Fibroblast of mammary gland (primary cell): ENCODE data around the gene MAGI1.

ENCODE experiments used
- DNase-seq: peaks from one replicate; pipeline ENCODE4 v3.0.0-alpha.2; 2010; ENCODE audit warnings: low read depth
- H3K4me3 ChIP-seq: 2 replicates; pipeline ENCODE4 v1.5.1; 2011; ENCODE audit warnings: low read depth, mild to moderate bottlenecking, low read length, moderate library complexity; ENCODE audit not compliant: control insufficient read depth
- CTCF ChIP-seq: conservative IDR thresholded peaks from 2 replicates; pipeline ENCODE4 v1.5.1; 2011; ENCODE audit warnings: low read depth, low read length, inconsistent platforms; ENCODE audit not compliant: control insufficient read depth, insufficient read depth

Gene MAGI1

GRCh38 chr3:65583188-65583587 lies 455.5 kb downstream of the MAGI1 start:
- no peak overlapping the region for H3K4me3 ChIP-seq
- DNase-seq = no peak
- no peak for TF ChIP-seq CTCF

GRCh38 chr3:65582012-65582717 lies 456.6 kb downstream of the MAGI1 start:
- H3K4me3 ChIP-seq = no peak overlapping the region
- no peak for DNase-seq
- no peak for TF ChIP-seq CTCF

- TF ChIP-seq CTCF = no peak
- DNase-seq = no peak
- no peak overlapping the region for H3K4me3 ChIP-seq
Measured at GRCh38 chr3:65581313-65581712, 457.4 kb downstream of the MAGI1 start.

- no peak for DNase-seq
- H3K4me3 ChIP-seq = no peak overlapping the region
- no peak for TF ChIP-seq CTCF
Measured at GRCh38 chr3:65578861-65579260, 459.9 kb downstream of the MAGI1 start.

GRCh38 chr3:65577843-65578430 lies 460.8 kb downstream of the MAGI1 start:
- no peak overlapping the region for H3K4me3 ChIP-seq
- no peak for DNase-seq
- no peak for TF ChIP-seq CTCF

GRCh38 chr3:65576966-65577365 lies 461.8 kb downstream of the MAGI1 start:
- no peak for DNase-seq
- TF ChIP-seq CTCF = no peak
- no peak overlapping the region for H3K4me3 ChIP-seq
